ENCODE results near the gene SIT1.
A peak's percentile ranks its signal among the peaks of the same experiment; 100 is the strongest.
"Not testable (repeated sequence)": the region's sequence is repeated elsewhere in the genome, so short reads cannot be mapped to it uniquely, and the experiment has no call there.

SIT1 gene

GRCh38 chr9:35639631-35640030, 11.1 kb downstream of the SIT1 start:
- FAIRE-seq (no peak), DNase-seq (ENCODE audit: insufficient read length, low spot score) (no peak)

GRCh38 chr9:35639225-35639624, 11.5 kb downstream of the SIT1 start:
- FAIRE-seq = peak; percentile 89
- DNase-seq (ENCODE audit: insufficient read length, low spot score) = not testable (repeated sequence)

GRCh38 chr9:35638751-35639150, 12.0 kb downstream of the SIT1 start:
- DNase-seq (ENCODE audit: insufficient read length, low spot score); FAIRE-seq: not testable (repeated sequence)

- FAIRE-seq = not testable (repeated sequence)
These were observed 13.2 kb downstream of the SIT1 start for GRCh38 chr9:35637427-35637955.

GRCh38 chr9:35636877-35637246, 13.9 kb downstream of the SIT1 start:
- DNase-seq (ENCODE audit: insufficient read length, low spot score); FAIRE-seq: not testable (repeated sequence)

More at GRCh38 chr9:35637427-35637955, 13.2 kb downstream of the SIT1 start:
- not testable (repeated sequence) for DNase-seq (ENCODE audit: insufficient read length, low spot score)

- FAIRE-seq (peak; percentile 65), DNase-seq (ENCODE audit: insufficient read length, low spot score) (no peak)
These were observed 14.4 kb downstream of the SIT1 start for GRCh38 chr9:35636135-35636876.

GRCh38 chr9:35635730-35636129, 15.0 kb downstream of the SIT1 start:
- no peak for FAIRE-seq
- DNase-seq (ENCODE audit: insufficient read length, low spot score) = no peak

- FAIRE-seq (no peak), DNase-seq (ENCODE audit: insufficient read length, low spot score) (no peak)
These were observed 21.1 kb downstream of the SIT1 start for GRCh38 chr9:35629597-35629996.

GRCh38 chr9:35628389-35628991, 22.2 kb downstream of the SIT1 start:
- FAIRE-seq = no peak

GRCh38 chr9:35627575-35627974, 23.2 kb downstream of the SIT1 start:
- FAIRE-seq = peak; percentile 11

More at GRCh38 chr9:35628389-35628991, 22.2 kb downstream of the SIT1 start:
- DNase-seq (ENCODE audit: insufficient read length, low spot score) = no peak

GRCh38 chr9:35619800-35620158, 31.0 kb downstream of the SIT1 start:
- no peak for DNase-seq (ENCODE audit: insufficient read length, low spot score)
- no peak for FAIRE-seq

More at GRCh38 chr9:35627575-35627974, 23.2 kb downstream of the SIT1 start:
- DNase-seq (ENCODE audit: insufficient read length, low spot score) = no peak

GRCh38 chr9:35618854-35619799, 31.6 kb downstream of the SIT1 start:
- DNase-seq (ENCODE audit: insufficient read length, low spot score) = no peak
- FAIRE-seq = peak; percentile 97

- DNase-seq (ENCODE audit: insufficient read length, low spot score) = no peak
- FAIRE-seq = peak; percentile 89
These were observed 32.4 kb downstream of the SIT1 start, which contains the start of gene CD72 for GRCh38 chr9:35618325-35618727. CD72 (minus strand) TSS chr9:35618413; CDS start chr9:35618303, 110 bp downstream.

- DNase-seq (ENCODE audit: insufficient read length, low spot score) (no peak), FAIRE-seq (peak; percentile 33)
These were observed 33.2 kb downstream of the SIT1 start for GRCh38 chr9:35617548-35617947.

- DNase-seq (ENCODE audit: insufficient read length, low spot score) (peak; percentile 64), FAIRE-seq (no peak)
These were observed 33.9 kb downstream of the SIT1 start for GRCh38 chr9:35616681-35617459.

GRCh38 chr9:35615981-35616680, 34.6 kb downstream of the SIT1 start:
- no peak for DNase-seq (ENCODE audit: insufficient read length, low spot score)
- FAIRE-seq = no peak

GRCh38 chr9:35612843-35613242, 37.9 kb downstream of the SIT1 start:
- FAIRE-seq (no peak), DNase-seq (ENCODE audit: insufficient read length, low spot score) (no peak)

- FAIRE-seq; DNase-seq (ENCODE audit: insufficient read length, low spot score): not testable (repeated sequence)
These were observed 38.7 kb downstream of the SIT1 start for GRCh38 chr9:35612066-35612465.

GRCh38 chr9:35611230-35611797, 39.4 kb downstream of the SIT1 start:
- peak; percentile 85 for FAIRE-seq
- no peak for DNase-seq (ENCODE audit: insufficient read length, low spot score)

Data from GM19239 (cell line).